Body of pancreas (tissue), 4 donors: ENCODE data around the gene PGM2.

Source experiments
- POLR2A ChIP-seq, 3 donors: fragments of 450-650 bp; IDR thresholded peaks; one replicate each; pipeline ENCODE4 v1.6.1; 2016; ENCODE audit warnings: antibody characterized with exemption in 3 of 3, mild to moderate bottlenecking in 2 of 3
- TF ChIP-seq, protein P1 (sequence below), 7 experiments: fragments of 450-650 bp in 4 of 7; fragments of 200-600 bp in 3 of 7; sonication (generic) in 3 of 7; IDR thresholded peaks; one replicate each; pipeline ENCODE4 v1.5.1; 2016 to 2019; ENCODE audit warnings: antibody characterized with exemption in 7 of 7

DNA sequence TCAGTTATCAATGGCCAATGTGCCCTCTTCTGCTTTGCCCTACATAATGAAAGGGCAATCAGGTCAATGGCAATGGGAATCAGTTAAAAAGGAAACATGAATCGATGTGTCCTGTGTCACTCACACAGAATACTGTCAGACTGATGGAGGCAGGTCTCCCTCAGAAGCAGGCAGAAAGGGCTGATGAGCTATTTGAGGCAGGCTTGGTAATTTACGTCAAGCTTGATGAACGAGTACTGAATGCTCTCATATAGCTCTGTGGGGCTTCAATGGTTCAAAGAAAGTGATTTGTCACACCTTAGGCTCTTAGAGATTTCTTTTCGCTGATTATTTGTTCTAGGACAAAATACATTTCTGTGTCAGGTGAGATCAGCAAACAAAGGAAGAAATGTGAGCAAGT lies 41.8 kb downstream of the PGM2 start:
- TF ChIP-seq, protein P1, sequence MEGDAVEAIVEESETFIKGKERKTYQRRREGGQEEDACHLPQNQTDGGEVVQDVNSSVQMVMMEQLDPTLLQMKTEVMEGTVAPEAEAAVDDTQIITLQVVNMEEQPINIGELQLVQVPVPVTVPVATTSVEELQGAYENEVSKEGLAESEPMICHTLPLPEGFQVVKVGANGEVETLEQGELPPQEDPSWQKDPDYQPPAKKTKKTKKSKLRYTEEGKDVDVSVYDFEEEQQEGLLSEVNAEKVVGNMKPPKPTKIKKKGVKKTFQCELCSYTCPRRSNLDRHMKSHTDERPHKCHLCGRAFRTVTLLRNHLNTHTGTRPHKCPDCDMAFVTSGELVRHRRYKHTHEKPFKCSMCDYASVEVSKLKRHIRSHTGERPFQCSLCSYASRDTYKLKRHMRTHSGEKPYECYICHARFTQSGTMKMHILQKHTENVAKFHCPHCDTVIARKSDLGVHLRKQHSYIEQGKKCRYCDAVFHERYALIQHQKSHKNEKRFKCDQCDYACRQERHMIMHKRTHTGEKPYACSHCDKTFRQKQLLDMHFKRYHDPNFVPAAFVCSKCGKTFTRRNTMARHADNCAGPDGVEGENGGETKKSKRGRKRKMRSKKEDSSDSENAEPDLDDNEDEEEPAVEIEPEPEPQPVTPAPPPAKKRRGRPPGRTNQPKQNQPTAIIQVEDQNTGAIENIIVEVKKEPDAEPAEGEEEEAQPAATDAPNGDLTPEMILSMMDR (IDR thresholded peaks at IDR 0.05), result no peak
- no peak for TF ChIP-seq POLR2A (IDR thresholded peaks at IDR 0.05)
